ENCODE measurements around the gene LIPT2.

LIPT2 gene

GRCh38 chr11:74493791-74494630 is 487 bp upstream of the LIPT2 start:
- DNase-seq = no peak

- DNase-seq = no peak
Measured at GRCh38 chr11:74492084-74492483, 1.4 kb downstream of the LIPT2 start.

- no peak for DNase-seq
Measured at GRCh38 chr11:74490941-74491340, 2.6 kb downstream of the LIPT2 start.

- DNase-seq = no peak
Measured at GRCh38 chr11:74487875-74488274, 5.6 kb downstream of the LIPT2 start.

DNA sequence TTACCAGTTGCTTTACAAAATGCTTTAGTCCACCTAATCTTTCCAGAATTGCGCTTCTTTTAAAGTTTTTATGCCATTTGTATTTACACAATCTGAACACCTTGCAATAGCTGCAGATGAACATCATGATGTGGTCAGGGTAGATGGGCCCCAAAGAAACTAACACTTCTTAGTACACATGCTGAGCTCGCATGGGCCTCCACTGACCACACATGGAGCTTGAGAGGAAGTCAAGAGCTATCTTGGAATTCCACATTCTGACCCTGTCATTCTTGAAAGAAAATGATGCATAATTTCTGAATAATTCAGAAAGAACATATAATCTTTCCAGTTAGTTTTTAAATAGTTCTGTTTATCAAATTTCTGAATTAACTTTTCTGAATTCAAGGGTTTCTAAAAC is 7.7 kb downstream of the LIPT2 start:
- DNase-seq = no peak

GRCh38 chr11:74480688-74481417 is 12.7 kb downstream of the LIPT2 start:
- no peak for DNase-seq

GRCh38 chr11:74479732-74480123 is 13.8 kb downstream of the LIPT2 start:
- DNase-seq = no peak

GRCh38 chr11:74478877-74479731 is 14.4 kb downstream of the LIPT2 start:
- DNase-seq = no peak

- no peak for DNase-seq
Measured at GRCh38 chr11:74476536-74476935, 17.0 kb downstream of the LIPT2 start.

DNA sequence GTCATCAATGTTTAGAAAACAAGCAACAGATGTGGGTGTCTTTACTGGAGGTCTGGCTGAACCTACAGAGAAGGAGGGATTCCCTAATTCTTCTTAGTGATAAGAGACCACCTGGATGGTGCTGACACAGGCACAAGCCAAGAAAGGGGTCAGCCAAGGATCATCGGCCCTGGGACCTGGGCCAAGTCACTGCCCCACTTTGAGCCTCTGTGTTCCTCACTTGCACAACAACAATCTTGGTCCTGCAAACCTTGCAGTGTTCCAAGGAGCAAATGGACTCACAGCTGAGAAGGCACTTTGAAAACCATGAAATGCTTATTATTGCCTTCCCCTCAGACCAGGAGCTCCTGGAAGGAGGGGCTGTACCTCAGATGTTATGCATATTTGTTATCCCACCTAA is 19.2 kb downstream of the LIPT2 start:
- no peak for DNase-seq

DNA sequence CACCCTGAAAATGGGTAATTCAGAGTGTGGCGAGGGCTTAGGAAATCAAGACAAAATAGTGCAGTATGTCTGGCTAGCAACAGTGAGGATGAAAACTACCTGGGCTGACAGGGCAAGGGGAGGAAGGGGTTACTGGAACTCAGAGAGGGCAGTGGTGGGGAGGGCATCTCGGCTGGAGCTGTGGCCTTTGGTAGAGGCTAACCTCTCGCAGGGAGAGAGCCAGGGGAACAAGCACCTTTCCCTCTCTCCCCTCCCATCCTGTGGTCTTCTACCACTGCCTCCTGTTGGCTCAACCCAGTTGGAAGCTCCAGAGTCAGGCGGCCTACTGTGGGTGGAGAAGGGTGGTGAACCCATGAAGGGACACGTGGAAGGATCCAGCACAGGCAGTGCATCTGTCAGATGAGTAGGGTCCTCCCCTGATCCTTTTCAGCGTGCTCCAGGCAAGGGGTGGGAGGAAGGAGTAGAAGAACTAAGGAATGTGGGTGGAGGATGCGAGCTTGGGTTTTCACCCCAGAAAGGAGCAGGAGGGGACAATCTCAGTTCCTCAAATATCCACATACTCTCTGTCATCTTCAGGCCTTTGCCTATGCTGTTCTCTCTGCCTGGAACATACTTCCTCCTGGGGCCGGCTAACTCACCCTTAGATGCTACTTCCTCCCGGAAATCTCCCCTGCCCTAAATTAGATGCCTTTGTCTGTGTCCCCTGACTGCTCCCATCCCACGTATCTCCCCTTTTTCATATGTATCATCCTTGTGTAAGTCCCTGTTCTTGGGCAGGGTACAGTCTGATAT is 19.9 kb downstream of the LIPT2 start:
- no peak for DNase-seq

- no peak for DNase-seq
Measured at GRCh38 chr11:74471668-74472429, 21.7 kb downstream of the LIPT2 start.

- no peak for DNase-seq
Measured at GRCh38 chr11:74471037-74471436, 22.5 kb downstream of the LIPT2 start.

DNA sequence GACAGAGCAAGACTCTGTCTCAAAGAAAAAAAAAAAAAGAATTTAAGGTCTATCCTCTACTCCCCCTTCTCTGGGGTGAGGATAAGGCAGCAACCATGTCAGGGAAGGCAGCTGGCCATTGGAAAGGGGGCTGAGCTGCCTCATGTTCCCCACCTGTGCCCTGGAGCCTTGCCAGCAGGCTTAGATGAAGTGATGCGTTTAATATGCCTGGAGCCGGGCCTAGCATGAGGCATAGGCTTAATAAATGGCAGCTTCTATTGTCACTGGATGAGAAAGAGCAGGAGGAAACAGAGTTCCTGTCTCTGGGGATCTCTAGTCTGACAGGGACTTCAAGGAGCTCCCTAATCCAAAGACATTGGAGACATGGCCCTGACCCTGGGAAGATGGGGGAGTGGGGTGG is 23.0 kb downstream of the LIPT2 start:
- no peak for DNase-seq

DNA sequence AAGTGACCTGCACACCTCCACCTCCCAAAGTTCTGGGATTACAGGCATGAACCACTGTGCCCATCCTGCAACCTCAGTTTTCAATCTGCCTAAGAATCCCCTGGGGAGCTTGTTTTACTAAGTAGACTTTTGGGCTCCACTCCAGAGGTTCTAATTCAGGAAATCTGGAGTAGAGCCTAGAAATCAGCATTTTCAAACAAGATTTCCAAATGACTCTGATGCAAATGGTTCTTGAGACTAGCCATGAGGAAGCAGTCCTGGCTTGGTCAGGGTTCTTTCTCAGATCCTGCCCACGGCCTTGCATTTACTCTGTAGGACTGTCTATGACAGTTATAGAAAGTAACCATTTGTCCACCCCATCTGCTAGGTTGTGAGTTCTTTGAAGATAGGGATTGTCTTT is 24.6 kb downstream of the LIPT2 start:
- DNase-seq = no peak

GRCh38 chr11:74468521-74468920 is 25.0 kb downstream of the LIPT2 start:
- no peak for DNase-seq

- no peak for DNase-seq
Measured at GRCh38 chr11:74468058-74468457, 25.5 kb downstream of the LIPT2 start.

DNA sequence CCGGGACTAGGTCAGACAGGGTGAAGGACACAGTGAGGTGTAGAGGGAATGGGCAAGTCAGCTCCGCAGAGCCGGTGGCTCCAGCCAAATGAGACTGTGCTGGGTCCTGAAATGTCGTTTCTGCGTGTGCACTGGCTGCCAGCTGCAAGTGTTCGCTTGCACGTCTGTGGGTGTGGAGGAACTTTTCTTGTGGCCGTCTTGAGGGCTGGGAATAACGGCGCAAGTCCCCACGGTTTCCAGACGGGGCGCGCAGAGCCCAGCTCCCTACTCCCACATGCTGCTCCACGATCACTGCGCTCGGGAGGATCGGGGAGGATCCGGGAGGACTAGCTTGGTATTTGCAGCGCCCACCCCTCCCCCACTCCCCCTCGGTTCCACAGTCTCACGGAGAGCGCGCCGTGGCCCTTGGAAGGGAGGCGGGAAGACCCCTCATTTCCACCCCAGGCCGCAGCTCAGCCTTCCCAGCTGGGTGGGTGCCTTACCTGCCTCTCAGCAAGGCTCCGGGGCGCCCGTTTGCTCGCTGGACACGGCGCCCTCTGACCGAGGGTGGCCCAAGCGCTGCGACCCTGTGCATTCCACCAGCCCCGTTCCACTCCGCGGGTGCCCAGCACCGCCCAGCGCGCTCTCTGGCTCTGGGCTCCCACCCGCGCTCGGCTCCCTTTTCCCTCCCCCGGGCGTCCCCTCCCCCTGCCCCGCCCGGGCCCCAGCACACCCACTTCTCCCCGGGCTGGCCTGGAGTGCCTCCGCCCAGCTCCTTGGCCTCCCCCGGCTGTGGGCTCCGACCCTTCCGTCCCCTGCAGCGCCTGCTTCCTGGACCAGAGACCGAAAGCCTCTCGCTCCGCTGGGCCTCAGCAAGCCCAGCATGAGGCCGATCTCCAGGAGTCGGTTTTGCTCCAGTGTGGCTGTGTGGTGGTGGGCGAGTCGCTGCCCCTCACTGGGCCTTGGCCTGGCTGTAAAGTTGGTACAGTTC is 26.3 kb downstream of the LIPT2 start, which contains the start of gene KCNE3:
KCNE3 (minus strand) TSS at position 634 of the 970 bp plus-strand sequence. CDS start 9,986 bp downstream, outside the sequence.
- no peak for DNase-seq

- no peak for DNase-seq
Measured at GRCh38 chr11:74465291-74465708, 28.2 kb downstream of the LIPT2 start.

- DNase-seq = no peak
Measured at GRCh38 chr11:74464746-74465145, 28.8 kb downstream of the LIPT2 start.

All from CD4-positive, alpha-beta T cell treated with Interferon gamma for 1 hour (primary cell).